Measurements from ENCODE around the gene HBQ1.

The HBQ1 gene

DNA sequence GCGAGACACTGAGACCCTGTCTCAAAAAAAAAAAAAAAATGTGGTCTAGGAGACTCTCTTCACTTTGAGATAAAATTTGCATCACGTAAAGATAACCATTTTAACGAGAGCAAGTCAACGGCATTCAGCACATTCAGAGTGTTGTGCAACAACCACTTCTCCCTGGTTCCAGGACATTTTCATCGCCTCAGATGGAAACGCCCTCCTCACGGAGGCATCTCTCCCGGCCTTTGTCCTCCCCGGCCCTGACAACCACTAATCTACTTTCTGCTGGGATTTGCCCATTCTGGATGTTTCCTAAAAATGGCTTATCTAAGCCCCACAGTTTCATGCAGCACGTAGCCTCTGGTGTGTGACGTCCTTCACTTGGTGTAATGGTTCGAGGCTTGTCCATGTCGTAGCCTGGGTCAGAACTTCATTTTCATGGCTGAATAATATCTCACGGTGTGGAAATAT lies 35.4 kb upstream of the HBQ1 start:
- Histone ChIP-seq H3K27me3 (ENCODE audit: control insufficient read depth, low read length) (peaks cover 17% of the 10 kb centered on the region), H3K36me3 (ENCODE audit: control insufficient read depth, low read length) (no peaks in the 10 kb centered on the region), H3K79me2 (ENCODE audit: control insufficient read depth, low read length) (no peaks in the 10 kb centered on the region), H3K4me1 (ENCODE audit: control insufficient read depth, low read length) (no peaks in the 10 kb centered on the region), H3K9me2 (replicated peaks; ENCODE audit: control insufficient read depth, low read length) (no peaks in the 10 kb centered on the region), H3F3A (ENCODE audit: control insufficient read depth, insufficient read depth) (peaks cover 3% of the 10 kb centered on the region; the same call in 1 of the 2 replicates), H3K4me2 (ENCODE audit: low read length) (no peak overlapping the region), H3K27ac (ENCODE audit: low read depth, low read length) (no peak overlapping the region), H4K20me1 (ENCODE audit: control insufficient read depth, insufficient read depth, low read depth, low read length) (no peaks in the 10 kb centered on the region), H3K9me3 (ENCODE audit: control insufficient read depth, insufficient read depth, low read length) (no peaks in the 10 kb centered on the region), H3K4me3 (ENCODE audit: low read length) (no peak overlapping the region)
- TF ChIP-seq, protein P1, sequence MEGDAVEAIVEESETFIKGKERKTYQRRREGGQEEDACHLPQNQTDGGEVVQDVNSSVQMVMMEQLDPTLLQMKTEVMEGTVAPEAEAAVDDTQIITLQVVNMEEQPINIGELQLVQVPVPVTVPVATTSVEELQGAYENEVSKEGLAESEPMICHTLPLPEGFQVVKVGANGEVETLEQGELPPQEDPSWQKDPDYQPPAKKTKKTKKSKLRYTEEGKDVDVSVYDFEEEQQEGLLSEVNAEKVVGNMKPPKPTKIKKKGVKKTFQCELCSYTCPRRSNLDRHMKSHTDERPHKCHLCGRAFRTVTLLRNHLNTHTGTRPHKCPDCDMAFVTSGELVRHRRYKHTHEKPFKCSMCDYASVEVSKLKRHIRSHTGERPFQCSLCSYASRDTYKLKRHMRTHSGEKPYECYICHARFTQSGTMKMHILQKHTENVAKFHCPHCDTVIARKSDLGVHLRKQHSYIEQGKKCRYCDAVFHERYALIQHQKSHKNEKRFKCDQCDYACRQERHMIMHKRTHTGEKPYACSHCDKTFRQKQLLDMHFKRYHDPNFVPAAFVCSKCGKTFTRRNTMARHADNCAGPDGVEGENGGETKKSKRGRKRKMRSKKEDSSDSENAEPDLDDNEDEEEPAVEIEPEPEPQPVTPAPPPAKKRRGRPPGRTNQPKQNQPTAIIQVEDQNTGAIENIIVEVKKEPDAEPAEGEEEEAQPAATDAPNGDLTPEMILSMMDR (IDR thresholded peaks at IDR 0.05; ENCODE audit: low read depth, low read length, poor library complexity, severe bottlenecking): no peak
- TF ChIP-seq EZH2phosphoT487 (IDR thresholded peaks at IDR 0.05; ENCODE audit: borderline replicate concordance, low read length): no peak

DNA sequence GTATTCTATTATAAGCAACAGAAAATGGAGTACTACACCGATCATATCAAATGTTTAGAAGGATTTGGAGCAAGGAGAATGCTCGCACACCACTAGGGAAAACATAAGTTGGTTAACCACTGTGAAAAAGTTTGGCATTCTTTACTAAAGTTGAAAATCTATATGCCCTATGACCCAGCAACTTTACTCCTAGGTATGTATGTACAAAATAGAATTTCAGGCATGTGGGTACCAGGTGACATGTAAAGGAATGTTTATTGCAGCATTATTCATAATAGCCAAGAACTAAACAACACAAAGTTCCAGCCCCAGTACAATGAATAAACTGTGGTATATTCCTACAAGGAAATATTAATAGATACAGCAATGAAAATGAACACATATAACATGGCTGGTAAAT lies 33.6 kb upstream of the HBQ1 start:
- Histone ChIP-seq H3K9me2 (replicated peaks; ENCODE audit: control insufficient read depth, low read length) (no peaks in the 10 kb centered on the region), H3K36me3 (ENCODE audit: control insufficient read depth, low read length) (no peaks in the 10 kb centered on the region)

DNA sequence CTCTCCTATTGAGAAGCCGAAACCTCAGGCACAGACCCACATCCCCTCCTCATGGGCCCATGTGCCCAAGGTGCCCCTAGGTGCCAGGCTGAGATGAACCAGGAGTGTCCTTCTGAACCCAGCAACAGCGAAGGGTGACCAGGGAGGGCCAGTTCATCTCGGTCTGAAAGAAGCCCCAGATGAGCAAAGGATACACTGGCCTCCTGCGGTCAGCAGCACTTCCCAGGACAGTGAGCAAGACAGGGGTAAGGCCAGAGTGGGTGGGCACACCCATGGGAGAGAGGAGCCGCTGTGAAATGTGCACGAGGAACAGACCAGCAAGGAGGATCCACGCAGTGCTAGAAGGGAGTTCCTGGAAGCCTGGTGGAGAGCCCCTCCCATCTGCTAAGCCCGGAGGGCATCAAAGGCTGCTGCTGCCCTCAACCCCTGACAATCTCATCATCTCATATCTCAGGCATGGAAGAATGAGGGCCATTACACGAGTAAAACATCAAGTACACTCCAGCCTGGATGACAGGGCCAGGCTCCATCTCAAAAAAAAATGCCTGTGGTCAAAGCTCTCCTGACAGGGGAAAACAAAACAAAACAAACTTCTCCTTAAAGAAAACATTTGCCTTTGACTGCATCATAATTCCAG lies 31.1 kb upstream of the HBQ1 start:
- no peak overlapping the region for H3K4me2 ChIP-seq (ENCODE audit: low read length)

More for the DNA sequence above, 33.6 kb upstream of the HBQ1 start:
- Histone ChIP-seq H3K4me1 (ENCODE audit: control insufficient read depth, low read length) (no peaks in the 10 kb centered on the region), H3K4me2 (ENCODE audit: low read length) (no peak overlapping the region), H3F3A (ENCODE audit: control insufficient read depth, insufficient read depth) (no peaks in the 10 kb centered on the region), H3K27ac (ENCODE audit: low read depth, low read length) (no peak overlapping the region), H4K20me1 (ENCODE audit: control insufficient read depth, insufficient read depth, low read depth, low read length) (no peaks in the 10 kb centered on the region), H3K9me3 (ENCODE audit: control insufficient read depth, insufficient read depth, low read length) (no peaks in the 10 kb centered on the region), H3K79me2 (ENCODE audit: control insufficient read depth, low read length) (no peaks in the 10 kb centered on the region), H3K4me3 (ENCODE audit: low read length) (no peak overlapping the region), H3K27me3 (ENCODE audit: control insufficient read depth, low read length) (peaks cover 21% of the 10 kb centered on the region)
- no peak for TF ChIP-seq EZH2phosphoT487 (IDR thresholded peaks at IDR 0.05; ENCODE audit: borderline replicate concordance, low read length)
- TF ChIP-seq, protein P1 (IDR thresholded peaks at IDR 0.05; ENCODE audit: low read depth, low read length, poor library complexity, severe bottlenecking): no peak

More for the DNA sequence above, 31.1 kb upstream of the HBQ1 start:
- no peak overlapping the region for H3K27ac ChIP-seq (ENCODE audit: low read depth, low read length)
- no peaks in the 10 kb centered on the region for H3K79me2 ChIP-seq (ENCODE audit: control insufficient read depth, low read length)
- H4K20me1 ChIP-seq (ENCODE audit: control insufficient read depth, insufficient read depth, low read depth, low read length): no peaks in the 10 kb centered on the region
- H3K9me3 ChIP-seq (ENCODE audit: control insufficient read depth, insufficient read depth, low read length): no peaks in the 10 kb centered on the region
- no peaks in the 10 kb centered on the region for H3F3A ChIP-seq (ENCODE audit: control insufficient read depth, insufficient read depth)
- H3K9me2 ChIP-seq (replicated peaks; ENCODE audit: control insufficient read depth, low read length): no peaks in the 10 kb centered on the region
- no peak for TF ChIP-seq EZH2phosphoT487 (IDR thresholded peaks at IDR 0.05; ENCODE audit: borderline replicate concordance, low read length)
- TF ChIP-seq, protein P1 (IDR thresholded peaks at IDR 0.05; ENCODE audit: low read depth, low read length, poor library complexity, severe bottlenecking): no peak
- no peak overlapping the region for H3K4me3 ChIP-seq (ENCODE audit: low read length)
- H3K4me1 ChIP-seq (ENCODE audit: control insufficient read depth, low read length): no peaks in the 10 kb centered on the region
- H3K36me3 ChIP-seq (ENCODE audit: control insufficient read depth, low read length): no peaks in the 10 kb centered on the region
- peaks cover 21% of the 10 kb centered on the region for H3K27me3 ChIP-seq (ENCODE audit: control insufficient read depth, low read length)

All from DOHH2 (cell line).